Omental fat pad (tissue), 4 donors: ENCODE data around the gene PTPN11. TPM values are rescaled to one million over a fixed set of nuclear protein-coding genes. Genes with fewer than 3 reads are reported as not detected.

Experiments used
- ATAC-seq: fragments of 150-250 bp; one replicate; pipeline ENCODE4 v1.9.1; 2016; ENCODE audit warnings: mild to moderate bottlenecking, moderate library complexity; ENCODE audit not compliant: low FRiP score
- DNase-seq: peaks from one replicate; pipeline ENCODE4 v3.0.0-alpha.2; 2019; ENCODE audit warnings: low spot score
- total RNA-seq, 4 donors: library from RNA; depleted of rRNA; stranded (reverse); fragments of >200 nt; gene quantifications; one replicate each; pipeline ENCODE4 v1.1.0, GENCODE V29; 2016
- TF ChIP-seq, protein P1 (sequence below), 3 donors: fragments of 450-650 bp; IDR thresholded peaks; one replicate each; pipeline ENCODE4 v1.5.1; 2016 to 2017; ENCODE audit warnings: antibody characterized with exemption in 3 of 3, mild to moderate bottlenecking in 3 of 3, moderate library complexity in 2 of 3

PTPN11 gene
- total RNA-seq, 4 donors from 2014 or later = 98.0 to 134 (median 122) TPM

DNA sequence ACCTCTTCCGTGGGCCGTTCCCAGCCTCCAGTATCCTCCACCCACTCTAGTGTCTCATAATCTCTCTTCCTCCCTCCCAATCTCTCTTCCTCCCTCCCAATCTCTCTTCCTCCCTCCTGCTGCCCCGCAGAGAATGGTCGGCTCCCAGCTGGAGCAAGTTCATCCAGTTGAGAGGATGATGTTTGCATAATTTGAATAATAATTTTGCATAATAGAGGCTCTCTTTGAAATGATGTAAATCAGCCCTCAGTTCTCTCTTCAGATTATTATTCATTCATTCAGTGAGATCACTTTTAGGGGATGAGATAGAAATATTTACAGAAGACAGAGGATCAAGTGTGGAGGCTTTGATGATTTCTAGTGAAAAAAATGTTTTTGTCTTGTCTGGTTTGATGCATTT is 125.0 kb downstream of the PTPN11 start:
- TF ChIP-seq, protein P1, sequence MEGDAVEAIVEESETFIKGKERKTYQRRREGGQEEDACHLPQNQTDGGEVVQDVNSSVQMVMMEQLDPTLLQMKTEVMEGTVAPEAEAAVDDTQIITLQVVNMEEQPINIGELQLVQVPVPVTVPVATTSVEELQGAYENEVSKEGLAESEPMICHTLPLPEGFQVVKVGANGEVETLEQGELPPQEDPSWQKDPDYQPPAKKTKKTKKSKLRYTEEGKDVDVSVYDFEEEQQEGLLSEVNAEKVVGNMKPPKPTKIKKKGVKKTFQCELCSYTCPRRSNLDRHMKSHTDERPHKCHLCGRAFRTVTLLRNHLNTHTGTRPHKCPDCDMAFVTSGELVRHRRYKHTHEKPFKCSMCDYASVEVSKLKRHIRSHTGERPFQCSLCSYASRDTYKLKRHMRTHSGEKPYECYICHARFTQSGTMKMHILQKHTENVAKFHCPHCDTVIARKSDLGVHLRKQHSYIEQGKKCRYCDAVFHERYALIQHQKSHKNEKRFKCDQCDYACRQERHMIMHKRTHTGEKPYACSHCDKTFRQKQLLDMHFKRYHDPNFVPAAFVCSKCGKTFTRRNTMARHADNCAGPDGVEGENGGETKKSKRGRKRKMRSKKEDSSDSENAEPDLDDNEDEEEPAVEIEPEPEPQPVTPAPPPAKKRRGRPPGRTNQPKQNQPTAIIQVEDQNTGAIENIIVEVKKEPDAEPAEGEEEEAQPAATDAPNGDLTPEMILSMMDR (IDR thresholded peaks at IDR 0.05) = no peak
- DNase-seq (no peak), ATAC-seq (no peak)

DNA sequence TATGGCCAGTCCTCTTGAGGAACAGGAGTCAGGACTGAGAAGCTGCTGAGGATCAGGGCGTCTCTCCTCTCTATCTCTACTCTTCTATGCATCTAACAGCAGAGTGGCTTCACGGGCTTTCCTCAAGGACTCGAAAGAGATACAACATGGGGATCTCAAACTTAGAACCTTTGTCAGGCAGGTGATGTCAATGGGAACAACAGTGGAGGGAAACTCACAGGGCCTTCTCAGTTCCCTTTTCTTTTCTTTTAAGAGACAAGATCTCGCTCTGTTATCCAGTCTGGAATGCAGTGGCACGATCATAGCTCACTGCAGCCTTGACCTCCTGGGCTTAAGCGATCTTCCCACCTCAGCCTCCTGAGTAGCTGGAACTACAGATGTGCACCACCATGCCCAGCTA is 127.6 kb downstream of the PTPN11 start:
- DNase-seq = no peak
- no peak for ATAC-seq
- TF ChIP-seq, protein P1 (IDR thresholded peaks at IDR 0.05) = no peak

DNA sequence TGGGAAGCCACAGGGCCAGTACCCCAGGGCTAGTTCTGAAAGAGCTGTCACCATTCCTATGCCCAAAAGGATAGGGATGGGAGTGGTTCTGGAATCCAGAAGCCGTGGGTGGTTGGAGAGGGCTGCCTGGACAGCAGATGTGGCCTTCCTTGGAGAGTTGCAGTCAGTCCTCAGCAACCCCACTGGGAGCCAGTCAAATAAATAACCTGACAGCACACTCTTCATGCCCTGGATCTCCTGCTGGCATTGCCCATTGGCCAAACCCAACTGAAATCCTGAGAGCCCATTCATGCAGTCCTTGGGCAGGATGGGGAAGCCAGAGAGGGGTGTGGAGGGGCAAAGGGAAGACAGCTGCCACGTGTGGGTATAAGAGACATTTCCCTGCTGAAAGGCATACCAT is 128.2 kb downstream of the PTPN11 start:
- no peak for DNase-seq
- TF ChIP-seq, protein P1 (IDR thresholded peaks at IDR 0.05) = no peak
- no peak for ATAC-seq

DNA sequence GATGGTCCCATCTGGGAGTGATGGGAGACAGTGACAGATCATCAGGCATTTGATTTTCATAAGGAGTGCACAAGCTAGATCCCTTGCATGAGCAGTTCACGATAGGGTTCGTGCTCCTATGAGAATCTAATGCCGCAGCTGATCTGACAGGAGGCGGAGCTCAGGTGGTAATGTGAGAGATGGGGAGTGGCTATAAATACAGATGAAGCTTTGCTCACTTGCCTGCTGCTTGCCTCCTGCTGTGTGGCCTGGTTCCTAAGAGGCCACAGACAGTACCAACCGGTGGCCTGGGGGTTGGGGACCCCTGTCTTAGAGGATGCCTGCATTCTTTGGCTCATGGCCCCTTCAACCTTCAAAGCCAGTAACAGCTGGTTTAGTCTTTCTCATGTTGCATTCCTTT is 130.3 kb downstream of the PTPN11 start:
- TF ChIP-seq, protein P1 (IDR thresholded peaks at IDR 0.05) = no peak
- ATAC-seq = no peak
- DNase-seq = no peak

DNA sequence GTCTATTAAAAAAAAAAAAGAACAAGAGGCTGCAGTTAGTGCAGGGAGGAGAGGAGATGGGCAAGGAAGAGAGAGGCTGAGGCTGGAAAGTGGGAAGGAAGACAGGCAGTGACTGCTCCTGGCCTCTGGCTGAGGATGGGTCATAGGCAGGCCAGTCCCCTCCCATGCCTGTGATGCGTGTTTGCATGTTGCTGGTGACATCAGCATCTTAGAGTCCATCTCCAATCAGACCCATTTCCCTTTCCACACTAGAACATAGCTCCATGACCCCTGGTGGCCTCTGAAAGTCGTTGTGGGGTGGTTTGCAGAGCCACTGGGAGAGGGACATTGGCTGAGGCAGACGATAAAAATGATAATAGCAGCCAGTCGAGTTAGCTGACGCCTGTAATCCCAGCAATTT is 132.9 kb downstream of the PTPN11 start:
- TF ChIP-seq, protein P1 (IDR thresholded peaks at IDR 0.05) = no peak
- DNase-seq = no peak
- no peak for ATAC-seq

DNA sequence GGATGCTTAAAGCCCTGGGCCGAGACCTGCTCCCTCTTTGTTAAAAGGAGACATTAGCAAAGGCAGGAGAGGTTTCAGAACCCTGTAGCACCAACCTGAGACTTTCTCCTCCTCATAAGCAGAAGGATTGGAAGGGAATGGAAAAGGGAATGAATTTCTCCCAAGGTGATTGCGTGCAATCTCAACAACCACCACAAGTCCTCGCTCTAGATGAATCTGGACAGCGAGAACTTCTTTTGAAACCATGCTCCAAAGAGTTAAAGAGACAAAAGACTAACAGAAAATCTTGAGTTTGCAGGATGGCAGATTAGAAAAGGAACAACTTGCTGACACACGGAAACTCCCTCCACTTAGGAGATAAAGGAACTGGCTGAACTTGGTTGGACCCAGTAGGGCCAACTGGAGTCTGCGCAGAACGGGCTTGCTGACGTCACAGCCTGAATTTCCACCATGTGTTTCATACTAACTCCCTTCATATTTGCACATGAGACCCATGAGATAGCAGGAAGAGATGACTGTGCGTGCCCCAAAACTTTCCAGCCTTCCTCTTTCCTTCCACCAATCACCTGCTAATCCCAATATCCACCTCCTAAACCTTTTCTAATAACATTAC is 137.0 kb downstream of the PTPN11 start:
- ATAC-seq = no peak
- TF ChIP-seq, protein P1 (IDR thresholded peaks at IDR 0.05) = no peak
- DNase-seq = no peak

DNA sequence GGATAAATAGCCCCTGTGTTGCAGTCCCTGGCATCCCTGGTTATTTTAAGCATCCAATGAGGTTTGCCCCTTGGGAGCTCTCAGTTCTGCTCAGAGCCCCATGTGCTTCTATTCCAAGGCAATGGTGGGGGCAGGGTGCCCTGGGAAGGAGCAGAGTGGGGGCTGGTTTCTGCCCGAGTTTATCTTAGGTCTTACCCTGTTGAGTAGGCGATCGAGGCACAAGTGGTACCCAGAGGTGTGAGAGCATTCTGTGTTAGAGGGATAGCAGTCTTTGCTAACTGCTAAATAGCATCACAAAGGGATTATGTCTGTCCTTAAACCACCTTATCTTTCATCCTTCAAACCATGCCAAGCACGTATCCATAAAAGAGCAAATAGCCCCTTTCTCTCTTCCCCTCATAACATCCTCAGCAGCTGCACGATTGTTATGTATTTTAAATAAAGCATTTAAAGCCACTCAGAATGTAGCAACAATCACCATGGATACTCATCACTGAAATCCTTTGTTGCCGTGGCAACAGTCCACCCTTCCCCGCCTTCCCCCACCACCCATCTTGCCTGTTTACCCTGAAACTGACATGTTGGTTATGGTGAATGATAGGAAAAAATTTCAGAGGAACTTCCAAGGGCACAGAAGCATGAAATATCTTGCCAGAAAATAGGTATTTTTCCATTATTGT is 139.3 kb downstream of the PTPN11 start:
- TF ChIP-seq, protein P1 (IDR thresholded peaks at IDR 0.05) = no peak
- DNase-seq (no peak), ATAC-seq (no peak)
